ENCODE measurements around the gene SLC35E1.

DNA sequence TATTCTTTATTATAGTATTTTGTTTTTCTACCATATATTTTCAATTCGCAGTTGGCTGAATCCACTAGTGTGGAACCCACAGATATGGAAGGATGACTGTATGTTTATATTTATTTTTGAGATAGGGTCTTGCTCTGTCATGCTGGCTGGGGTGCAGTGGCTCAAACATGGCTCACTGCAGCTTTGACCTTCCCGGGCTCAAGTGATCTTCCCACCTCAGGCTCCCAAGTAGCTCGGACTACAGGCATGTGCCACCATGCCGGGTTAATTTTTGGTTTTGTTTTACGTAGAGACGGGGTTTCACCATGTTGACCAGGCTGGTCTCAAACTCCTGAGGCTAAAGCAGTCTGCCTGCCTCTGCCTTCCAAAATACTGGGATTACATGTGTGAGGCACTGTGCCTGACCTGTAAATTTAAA lies 9.6 kb downstream of the SLC35E1 start:
- TF ChIP-seq, protein P1, sequence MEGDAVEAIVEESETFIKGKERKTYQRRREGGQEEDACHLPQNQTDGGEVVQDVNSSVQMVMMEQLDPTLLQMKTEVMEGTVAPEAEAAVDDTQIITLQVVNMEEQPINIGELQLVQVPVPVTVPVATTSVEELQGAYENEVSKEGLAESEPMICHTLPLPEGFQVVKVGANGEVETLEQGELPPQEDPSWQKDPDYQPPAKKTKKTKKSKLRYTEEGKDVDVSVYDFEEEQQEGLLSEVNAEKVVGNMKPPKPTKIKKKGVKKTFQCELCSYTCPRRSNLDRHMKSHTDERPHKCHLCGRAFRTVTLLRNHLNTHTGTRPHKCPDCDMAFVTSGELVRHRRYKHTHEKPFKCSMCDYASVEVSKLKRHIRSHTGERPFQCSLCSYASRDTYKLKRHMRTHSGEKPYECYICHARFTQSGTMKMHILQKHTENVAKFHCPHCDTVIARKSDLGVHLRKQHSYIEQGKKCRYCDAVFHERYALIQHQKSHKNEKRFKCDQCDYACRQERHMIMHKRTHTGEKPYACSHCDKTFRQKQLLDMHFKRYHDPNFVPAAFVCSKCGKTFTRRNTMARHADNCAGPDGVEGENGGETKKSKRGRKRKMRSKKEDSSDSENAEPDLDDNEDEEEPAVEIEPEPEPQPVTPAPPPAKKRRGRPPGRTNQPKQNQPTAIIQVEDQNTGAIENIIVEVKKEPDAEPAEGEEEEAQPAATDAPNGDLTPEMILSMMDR (IDR thresholded peaks at IDR 0.05), result no peak
- TF ChIP-seq, protein P2, sequence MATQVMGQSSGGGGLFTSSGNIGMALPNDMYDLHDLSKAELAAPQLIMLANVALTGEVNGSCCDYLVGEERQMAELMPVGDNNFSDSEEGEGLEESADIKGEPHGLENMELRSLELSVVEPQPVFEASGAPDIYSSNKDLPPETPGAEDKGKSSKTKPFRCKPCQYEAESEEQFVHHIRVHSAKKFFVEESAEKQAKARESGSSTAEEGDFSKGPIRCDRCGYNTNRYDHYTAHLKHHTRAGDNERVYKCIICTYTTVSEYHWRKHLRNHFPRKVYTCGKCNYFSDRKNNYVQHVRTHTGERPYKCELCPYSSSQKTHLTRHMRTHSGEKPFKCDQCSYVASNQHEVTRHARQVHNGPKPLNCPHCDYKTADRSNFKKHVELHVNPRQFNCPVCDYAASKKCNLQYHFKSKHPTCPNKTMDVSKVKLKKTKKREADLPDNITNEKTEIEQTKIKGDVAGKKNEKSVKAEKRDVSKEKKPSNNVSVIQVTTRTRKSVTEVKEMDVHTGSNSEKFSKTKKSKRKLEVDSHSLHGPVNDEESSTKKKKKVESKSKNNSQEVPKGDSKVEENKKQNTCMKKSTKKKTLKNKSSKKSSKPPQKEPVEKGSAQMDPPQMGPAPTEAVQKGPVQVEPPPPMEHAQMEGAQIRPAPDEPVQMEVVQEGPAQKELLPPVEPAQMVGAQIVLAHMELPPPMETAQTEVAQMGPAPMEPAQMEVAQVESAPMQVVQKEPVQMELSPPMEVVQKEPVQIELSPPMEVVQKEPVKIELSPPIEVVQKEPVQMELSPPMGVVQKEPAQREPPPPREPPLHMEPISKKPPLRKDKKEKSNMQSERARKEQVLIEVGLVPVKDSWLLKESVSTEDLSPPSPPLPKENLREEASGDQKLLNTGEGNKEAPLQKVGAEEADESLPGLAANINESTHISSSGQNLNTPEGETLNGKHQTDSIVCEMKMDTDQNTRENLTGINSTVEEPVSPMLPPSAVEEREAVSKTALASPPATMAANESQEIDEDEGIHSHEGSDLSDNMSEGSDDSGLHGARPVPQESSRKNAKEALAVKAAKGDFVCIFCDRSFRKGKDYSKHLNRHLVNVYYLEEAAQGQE (IDR thresholded peaks at IDR 0.05; ENCODE audit: insufficient read depth in 1 of 2, low read depth in 2 of 2, low read length in 1 of 2), result no peak
- TF ChIP-seq POLR2AphosphoS5 (IDR thresholded peaks at IDR 0.05; ENCODE audit: low read depth, low read length), result no peak
- no peak for TF ChIP-seq TCF7L2 (IDR thresholded peaks at IDR 0.05; ENCODE audit: low read depth, low read length)
